Left renal pelvis (tissue), 4 donors: ENCODE measurements around the gene EIF4E2. TPM values are rescaled to one million over a fixed set of nuclear protein-coding genes. Genes with fewer than 3 reads are reported as not detected.
"Not testable (repeated sequence)": the region's sequence is repeated elsewhere in the genome, so short reads cannot be mapped to it uniquely, and the experiment has no call there.

Experiments used
- DNase-seq, 4 donors: peaks; one replicate each; pipeline ENCODE4 v3.0.0-alpha.2; 2013; ENCODE audit warnings: low read depth in 4 of 4, low spot score in 3 of 4
- polyA plus RNA-seq, 4 donors: library from polyadenylated mRNA; unstranded; fragments of 120-200 nt; gene quantifications; one replicate each; pipeline ENCODE4 v1.2.1, GENCODE V29; 2013; ENCODE audit not compliant: insufficient read length in 4 of 4

Gene EIF4E2
- polyA plus RNA-seq, 4 donors = 96.4 to 110 (median 102) TPM

DNA sequence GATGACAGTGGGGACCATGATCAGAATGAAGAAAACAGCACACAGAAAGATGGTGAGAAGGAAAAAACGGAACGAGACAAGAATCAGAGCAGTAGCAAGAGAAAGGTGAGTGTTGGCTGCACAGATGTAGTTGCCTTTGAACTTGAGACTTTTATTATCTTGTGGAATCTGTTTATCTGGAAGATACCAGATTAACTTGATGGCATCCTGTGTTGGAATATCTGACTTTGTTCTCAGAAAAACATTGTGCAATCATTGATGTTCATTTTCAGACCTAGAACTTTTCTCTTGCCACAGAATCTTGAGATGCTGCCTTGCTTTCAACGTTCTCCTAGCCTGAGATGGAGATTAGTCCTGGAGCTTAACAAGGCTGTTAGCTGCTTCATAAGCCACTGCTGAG, 5.9 kb downstream of the EIF4E2 start:
- DNase-seq = no peak

DNA sequence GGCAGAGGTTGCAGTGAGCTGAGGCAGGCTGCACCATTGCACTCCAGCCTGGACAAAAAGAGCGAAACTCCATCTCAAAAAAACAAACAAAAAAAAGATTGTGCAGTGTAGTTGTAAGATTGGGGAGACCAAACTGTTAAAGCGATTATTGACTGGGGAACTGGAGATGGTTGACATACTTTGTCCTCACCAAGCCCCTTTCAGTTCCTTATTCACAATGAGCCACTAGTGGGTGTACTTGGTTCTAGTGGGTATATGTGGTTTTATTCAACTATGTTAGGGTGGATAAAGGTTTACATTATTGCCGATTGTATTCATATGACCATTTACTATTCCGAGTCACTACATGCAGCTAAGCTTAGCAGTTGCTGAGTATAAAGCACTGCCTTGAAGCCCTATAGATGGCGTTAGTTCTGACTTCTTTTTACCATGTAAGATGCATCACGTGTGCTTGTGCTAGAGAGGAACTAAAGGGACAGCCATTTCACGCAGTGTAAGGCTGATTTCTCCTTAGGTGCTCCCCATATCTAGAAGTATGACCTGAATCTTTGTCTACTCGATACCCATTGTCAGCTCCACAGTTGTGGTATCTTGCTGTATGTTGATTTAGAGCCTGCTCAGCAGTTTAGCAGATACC, 12.1 kb downstream of the EIF4E2 start:
- no peak for DNase-seq

DNA sequence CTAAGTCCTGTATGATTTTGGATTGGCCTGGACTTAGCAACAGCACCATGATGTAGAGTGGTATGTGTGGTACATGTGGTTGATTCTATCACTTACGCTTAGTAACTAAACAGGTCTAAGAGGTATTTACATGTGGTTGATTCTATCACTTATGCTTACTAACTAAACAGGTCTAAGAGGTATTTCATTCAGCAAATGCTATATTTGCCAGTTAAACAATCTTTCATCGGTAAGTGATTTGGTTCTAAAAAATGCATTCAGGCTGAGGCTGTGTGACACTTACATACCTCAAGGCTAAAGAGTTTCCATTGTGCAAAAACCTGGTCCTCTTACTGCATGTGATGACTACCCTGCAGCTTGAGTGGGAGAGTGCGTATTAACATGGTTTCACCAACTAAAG, 13.1 kb downstream of the EIF4E2 start:
- DNase-seq = no peak

DNA sequence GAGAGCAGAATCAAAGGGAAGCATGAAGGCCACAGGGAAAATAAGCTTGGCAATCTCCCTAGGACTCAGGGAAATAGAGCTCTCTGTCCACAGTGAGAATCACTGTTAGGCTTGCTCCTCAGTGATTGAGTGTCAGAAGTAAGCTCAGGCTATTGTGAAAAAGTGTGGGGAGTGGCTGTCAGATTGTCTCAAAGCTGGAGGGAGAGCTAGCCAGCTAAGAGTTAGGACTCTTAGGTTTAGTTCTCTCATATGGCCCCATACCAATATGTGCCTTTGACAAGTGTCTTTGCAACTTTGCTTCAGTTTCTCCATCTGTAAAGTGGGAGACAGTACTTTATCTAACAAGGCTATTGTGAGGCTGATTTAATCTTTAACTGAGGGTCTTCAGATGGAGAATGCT, 17.2 kb downstream of the EIF4E2 start:
- DNase-seq = no peak

DNA sequence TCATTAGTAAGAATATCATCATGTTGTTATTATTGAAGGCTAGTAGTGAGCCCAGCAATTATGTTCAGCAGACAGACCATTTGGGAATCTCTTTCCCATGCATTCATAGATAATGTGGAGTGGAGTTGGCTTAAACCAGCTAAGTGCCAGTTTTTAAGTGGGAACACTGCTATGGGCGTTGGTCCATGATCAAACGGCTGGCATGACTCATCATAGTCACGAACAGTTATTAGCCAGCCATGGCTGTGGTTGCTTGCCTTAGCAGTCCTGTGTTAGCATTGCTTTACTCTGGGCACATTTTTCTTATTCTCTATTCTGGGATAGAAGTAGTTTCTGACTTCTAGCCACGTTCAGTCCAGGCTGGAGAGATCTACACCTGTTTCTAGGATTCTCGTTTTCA, 17.7 kb downstream of the EIF4E2 start:
- DNase-seq = no peak

DNA sequence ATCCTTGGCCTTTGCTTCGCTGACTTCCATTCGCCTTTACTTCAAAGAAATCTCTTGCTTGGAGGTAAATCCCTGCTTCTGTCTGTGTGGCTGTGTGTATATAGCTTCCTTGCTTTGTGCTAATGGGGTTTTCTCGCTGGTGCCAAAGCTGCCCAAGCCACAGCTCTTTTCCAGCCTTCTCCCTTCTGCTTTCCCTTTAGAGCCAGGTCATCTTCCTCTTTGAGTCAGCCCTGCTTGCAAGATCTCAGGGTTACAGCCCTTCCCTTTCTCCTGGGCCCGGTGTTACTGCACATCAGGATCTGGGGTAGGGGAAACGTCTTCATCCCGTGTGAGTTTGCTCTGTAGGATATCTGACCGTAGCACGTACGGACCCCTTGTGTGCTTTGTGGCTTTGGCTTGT, 19.1 kb downstream of the EIF4E2 start:
- no peak for DNase-seq

DNA sequence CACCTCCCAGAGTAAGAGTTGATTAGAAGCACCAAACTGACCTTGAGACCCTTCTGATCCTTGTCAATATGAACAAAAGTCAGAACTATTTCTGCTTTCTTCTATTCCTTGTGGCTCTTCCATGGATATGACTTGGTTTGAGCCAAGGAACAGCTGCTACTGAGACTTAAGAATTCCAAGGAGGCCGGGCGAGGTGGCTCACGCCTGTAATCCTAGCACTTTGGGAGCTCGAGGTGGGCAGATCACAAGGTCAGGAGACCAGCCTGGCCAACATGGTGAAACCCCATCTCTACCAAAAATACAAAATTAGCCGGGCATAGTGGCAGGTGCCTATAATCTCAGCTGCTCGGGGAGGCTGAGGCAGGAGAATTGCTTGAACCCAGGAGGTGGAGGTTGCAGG, 20.0 kb downstream of the EIF4E2 start:
- not testable (repeated sequence) for DNase-seq

DNA sequence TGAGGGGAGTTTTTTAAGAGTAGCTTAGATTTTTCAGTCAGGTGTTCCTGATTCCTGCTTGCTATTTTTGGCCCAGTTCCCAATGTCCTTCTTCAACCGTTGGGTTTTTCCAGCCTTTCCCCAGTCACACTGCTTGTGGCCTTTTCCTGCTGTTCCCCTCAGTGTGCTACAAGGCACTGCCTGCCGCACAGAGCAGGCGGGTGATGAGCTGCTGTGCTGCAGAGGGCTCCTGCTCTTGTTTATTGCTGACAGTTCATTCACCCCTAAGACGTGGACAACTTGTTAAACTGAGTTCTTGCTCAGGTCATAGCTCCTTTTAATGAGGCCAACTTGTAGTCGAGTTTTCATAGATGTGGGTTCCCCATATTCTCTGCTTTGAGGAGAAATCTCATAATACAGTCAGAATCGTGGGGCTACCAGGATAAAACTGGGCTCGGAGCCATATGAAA, 20.6 kb downstream of the EIF4E2 start:
- no peak for DNase-seq

DNA sequence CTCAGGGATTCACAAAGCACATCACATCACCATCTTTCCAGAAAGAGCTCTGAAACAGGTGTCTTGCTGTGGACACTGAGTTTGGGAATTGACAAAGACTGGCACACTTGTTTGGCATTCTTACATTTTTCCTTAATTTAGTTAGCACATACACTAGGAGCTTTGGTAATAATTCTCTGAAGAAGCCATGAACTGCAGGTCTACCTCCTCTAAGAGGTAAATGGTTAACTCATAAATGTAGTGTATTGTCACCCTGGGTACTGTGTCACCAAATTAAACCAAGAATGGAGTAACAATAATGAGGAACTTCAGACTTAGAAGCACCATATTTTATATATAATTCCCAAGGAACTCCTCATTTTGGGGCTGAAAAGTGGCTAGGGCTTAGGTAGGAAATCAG, 22.6 kb downstream of the EIF4E2 start:
- DNase-seq = no peak

DNA sequence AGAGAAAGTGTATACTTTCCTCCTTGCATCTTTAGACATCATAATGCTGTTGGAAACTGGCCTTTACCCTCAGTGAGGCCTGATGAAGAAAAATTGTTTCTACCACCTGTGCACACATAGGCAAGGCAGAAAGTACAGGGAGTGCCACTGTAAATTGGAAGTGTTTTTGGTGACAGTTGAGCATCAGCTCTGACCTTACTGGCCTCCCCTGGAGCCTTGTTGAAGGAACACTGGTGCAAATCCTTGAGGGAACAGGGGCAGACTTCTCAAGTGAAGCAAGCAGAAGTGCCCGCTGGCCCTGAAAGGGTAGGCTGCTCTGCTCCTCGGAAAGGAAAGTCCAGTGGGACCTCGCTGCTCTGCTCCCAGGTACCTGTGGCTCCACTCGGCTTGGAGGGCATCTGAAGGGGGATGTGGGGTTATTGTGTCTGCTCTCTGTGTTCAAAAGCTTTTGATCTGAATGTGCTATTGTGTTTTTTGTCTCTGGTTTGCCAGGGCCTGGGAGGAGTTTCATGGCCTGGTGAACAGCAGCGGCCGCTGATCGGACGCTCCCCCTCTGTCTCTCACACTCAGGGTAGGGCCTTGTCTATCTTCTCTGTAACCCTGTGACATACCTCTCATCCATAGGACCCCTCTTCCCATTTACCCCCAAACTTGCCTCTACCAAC, 23.4 kb downstream of the EIF4E2 start:
- DNase-seq = no peak

DNA sequence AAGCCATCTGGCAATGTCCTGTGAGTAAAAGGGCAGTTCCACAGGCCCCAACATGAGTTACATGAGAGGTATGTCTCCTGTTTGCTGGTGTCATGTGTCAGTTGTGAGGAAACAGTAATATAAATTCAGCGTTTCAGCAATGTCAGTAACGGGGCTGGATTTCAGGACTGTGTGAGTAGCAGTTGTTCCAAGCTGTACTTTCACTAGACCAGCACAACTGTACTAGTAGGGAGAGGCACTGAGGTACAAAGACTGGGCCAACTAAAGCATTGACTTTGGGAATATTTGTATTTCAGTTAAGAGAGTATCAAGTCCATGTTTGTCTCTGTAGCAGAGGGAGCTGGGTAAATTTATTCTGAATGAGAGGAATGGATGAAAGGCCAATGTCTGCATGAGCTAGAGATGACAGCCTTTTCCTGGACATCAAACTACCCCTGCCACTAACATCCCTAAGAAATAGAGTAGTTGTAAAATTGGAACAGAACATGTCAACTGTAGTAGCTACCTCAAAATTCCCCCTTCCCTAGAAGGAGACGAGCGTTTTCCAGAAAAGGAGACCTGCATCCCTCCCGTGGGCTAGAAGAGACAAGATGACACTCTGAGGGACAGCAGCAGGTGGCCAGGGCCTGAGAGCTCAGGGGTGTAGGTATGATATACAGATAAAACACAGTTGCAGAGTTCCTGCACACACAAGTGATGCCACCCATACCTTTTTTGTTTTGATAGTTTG, 24.4 kb downstream of the EIF4E2 start:
- no peak for DNase-seq

DNA sequence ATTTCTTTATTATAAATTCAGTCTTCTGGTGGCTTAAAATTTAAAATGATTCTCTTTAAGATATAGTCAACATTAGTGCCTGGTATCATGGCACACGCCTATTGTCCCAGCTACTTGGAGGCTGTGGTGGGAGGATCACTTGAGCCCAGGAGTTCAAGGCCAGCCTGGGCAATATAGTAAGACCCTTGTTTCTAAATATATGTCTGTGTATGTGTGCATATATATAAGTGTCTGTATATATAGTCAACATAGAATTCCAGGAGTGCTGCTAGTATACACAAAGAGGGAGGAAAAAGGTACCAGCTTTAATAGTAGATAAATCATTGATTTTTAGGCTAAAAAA, 24.9 kb downstream of the EIF4E2 start:
- no peak for DNase-seq

DNA sequence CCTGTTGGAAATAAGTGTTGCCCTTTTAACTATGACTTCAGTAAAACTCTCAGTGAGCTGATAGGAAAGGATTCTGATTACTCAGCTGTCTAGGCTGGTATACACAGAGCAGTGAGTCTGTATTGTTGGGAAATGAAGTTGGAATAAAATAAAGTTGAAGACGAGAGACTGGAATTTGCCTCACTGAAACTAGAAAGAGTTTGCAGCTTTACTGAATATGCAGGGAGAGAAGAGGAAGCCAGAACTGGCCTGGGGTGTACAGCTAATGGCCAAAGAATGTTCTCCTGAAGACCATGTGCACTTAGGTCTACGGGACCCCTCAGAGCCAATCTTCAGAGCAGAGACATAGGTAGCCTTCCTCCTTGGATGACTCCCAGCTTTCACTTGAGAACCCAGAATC, 26.5 kb downstream of the EIF4E2 start:
- DNase-seq = no peak

DNA sequence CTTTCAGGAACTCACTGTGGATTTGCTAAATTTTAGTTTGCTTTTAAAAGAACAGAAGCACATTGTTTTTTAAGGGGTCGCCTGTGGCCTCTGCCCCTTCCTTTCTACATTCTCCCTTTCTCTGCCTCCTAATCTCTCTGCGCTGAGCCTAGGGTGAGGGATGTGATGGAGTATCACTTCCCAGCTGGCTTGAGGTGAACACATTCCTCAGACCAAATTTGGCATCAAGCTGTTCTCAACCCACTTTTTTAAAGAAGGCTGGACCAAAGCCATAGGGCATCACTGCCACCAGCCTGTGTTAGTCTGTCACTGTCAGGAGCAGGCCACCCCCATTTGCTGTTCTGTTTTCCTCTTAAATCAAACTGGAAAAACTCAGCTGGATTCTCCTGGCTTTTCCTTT, 27.4 kb downstream of the EIF4E2 start:
- no peak for DNase-seq

DNA sequence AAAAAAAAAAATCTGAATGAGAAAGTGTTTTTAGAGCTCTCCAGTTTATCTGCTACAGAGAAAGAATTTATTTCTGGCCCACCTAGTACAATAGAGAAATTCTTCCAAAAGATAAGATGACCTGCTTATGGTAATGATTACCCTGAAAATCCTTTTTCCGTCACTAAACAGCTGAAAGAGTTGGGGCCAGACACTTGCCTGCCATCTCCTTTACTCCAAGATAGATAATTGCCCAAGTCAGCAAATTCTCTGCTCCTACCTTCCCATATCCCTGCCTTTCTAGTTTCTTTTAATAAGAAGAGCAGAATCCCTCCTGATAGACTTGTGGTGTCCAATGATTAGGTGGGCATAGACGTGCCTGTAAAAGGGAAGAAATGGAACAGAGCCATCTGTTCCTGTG, 28.1 kb downstream of the EIF4E2 start:
- DNase-seq = no peak

DNA sequence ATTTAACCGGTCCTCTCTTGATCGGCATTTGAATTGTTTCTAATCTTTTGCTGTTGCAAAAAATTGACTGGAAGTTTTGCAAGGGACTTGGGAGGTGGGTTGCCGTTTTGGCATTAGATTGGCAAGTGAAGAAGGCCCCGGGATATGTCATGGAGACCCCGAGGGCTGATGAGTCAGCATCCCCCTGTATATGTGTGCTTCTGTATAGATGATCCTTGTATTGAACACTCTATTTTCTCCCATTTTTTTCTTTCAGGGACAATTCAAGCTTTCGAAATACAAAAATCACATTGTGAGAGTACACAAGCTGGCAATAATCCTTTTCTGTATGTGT, 30.1 kb downstream of the EIF4E2 start:
- no peak for DNase-seq

DNA sequence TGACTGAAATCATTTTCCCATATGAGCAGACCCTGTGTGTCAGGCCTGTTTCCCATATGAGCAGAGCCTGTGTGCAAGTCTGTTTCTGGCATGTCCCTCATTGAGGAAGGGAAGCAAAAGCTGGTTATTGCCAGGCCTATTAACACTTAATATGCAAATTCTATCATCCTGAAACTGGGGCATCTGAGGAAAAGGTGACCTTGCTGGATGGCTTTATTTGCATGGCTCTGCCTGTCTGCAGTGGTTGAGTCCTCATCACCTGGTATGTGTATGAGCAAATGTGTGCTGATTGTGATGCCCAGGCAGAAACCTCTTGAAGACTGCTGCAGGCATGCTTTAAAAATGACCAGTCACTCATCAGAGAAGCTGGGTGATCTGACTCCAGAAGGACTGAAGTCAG, 31.2 kb downstream of the EIF4E2 start:
- DNase-seq = no peak

DNA sequence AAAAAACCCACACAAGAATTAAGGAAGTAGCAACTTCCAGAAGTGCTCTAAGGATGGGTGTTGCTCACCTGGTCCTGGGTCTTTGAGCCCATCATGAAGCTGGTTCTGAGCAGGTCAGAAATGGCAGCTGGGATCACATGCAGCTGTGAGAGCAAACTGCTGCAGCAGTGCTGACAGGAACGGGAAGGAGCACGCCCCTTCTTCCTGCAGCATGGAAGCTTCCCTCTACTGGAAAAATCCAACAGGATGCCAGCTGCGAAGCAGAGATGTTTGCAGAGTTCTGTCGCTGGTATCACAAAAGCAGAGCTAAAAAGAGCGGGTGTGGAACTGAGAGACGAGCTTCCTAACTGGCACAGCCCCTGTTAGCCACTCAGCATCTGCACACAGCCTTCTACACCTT, 33.7 kb downstream of the EIF4E2 start:
- no peak for DNase-seq

DNA sequence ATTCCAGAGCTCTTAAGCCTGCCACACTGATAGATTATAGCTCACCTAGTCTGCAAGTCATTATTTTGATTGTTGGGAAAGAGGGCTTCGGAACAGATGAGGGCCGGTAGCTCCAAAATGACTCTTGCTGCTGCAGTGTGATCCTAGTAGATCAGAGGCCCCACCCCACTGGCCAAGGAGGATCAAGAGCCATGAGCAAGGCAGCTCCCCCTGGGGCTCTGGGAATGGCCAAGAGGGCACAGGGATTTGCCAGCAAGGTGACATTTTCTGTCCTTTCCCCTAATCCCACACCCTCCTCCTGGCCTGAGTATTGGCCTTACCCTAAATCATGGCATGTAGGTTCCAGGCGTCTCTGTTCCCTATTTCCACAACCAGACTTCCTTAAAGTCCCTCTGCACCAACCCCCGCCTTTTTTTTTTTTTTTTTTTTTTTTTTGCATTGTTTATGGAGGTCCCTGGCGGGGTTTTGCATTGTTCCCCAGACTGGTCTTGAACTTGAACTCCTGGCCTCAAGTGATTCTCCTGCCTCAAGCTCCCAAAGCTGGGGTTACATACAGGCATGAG, 36.5 kb downstream of the EIF4E2 start:
- DNase-seq = no peak

DNA sequence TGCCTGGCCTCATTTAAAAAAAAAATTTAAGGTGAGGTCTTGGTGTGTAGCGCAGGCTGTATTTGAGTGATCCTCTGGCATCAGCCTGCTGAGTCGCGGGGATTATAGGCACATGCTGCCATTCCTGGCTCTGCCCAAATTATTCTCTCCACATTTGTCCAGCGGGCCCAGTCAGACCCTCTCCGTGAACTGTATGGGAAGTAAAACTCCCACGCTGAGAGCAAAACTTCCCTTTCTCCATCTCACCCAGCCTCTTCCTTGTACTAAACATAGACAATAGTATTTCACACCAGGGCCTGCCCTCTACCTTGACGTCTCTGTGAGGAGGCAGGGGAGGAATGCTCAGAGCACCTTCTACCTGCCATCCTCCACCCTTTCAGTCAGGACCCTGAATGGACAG, 37.0 kb downstream of the EIF4E2 start:
- no peak for DNase-seq

DNA sequence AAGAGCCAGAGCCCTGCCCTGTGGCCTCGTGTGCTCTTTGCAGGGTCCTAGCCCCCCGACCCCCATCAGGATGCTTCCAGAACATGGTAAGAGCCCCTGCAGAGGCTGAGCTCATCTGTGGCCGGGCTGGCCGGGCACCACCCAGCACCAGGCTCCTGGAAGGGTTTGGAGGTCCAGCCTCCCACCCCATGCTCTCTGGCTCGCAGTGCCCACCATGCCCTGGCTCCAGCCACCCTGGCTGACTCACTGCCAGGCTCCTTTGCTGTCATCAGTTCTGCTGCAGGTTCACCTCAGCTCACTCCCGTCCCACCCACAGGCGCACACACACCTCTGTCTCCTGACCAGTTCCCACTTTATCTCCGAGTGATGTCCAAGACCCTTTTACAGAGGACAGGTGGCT, 37.5 kb downstream of the EIF4E2 start:
- DNase-seq = no peak
